HG03575 (cell line): ENCODE data around the gene DHX34.
"Not testable (repeated sequence)": the region's sequence is repeated elsewhere in the genome, so short reads cannot be mapped to it uniquely, and the experiment has no call there.

Source experiments
- ATAC-seq: cut with Tn5 transposase; IDR thresholded peaks from one replicate; pipeline ENCODE4 v1.9.1; 2021; ENCODE audit not compliant: unreplicated experiment, insufficient number of reproducible peaks, low FRiP score; ENCODE audit errors: extremely low read depth

DHX34 gene

DNA sequence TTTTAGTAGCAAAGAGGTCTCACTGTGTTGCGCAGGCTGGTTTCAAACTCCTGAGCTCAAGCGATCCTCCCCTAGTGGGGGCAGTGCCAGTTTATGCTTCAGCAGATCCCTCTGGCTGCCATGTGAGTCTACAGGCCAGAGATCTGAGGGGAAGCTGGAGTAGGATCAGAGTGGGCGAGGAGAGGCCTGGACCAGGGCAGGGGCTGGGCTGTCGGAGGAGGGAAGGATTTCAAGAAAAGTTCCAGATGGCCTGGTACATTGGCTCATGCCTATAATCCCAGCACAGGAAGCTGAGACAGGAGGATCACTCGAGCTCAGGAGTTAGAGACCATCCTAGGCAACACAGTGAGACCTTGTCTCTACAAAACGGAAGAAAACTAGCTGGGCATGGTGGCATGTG is 9.8 kb downstream of the DHX34 start:
- ATAC-seq: no peak

DNA sequence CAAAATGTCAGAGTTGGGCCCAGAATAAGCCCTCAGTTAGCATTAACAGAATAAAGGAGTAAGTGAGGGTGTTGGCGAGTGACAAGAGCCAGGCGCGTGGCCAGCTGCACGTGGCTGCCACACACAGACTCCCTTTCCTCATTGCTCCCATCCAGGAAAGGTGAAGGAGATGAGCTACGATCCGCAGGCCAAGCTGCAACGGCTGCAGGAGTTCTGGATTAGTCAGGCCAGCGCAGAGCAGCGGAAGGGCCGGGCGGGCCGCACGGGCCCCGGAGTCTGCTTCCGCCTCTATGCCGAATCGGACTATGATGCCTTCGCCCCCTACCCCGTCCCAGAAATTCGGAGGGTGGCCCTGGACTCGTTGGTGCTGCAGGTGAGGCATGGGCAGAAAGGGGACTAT is 13.2 kb downstream of the DHX34 start:
- no peak for ATAC-seq

- no peak for ATAC-seq
Observed at GRCh38 chr19:47363758-47364531, 14.8 kb downstream of the DHX34 start.

DNA sequence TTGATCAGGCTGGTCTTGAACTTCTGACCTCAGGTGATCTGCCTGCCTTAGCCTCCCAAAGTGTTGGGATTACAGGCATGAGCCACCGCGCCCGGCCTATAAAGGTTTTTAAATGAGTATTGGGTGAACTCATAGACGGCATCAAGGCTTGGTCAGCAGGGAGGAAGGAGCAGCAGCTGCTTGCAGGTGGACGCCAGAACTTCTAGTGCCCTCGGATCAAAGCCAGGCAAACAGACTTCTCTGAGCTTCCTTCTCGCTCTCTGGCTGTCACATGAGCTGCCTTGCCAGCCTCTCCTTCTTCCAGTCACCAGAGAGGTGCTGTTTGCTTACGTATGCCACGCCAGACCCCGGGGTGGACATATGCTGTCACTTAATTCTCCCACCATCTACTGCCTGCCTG is 16.3 kb downstream of the DHX34 start:
- not testable (repeated sequence) for ATAC-seq

GRCh38 chr19:47370045-47370611 is 21.0 kb downstream of the DHX34 start:
- no peak for ATAC-seq

DNA sequence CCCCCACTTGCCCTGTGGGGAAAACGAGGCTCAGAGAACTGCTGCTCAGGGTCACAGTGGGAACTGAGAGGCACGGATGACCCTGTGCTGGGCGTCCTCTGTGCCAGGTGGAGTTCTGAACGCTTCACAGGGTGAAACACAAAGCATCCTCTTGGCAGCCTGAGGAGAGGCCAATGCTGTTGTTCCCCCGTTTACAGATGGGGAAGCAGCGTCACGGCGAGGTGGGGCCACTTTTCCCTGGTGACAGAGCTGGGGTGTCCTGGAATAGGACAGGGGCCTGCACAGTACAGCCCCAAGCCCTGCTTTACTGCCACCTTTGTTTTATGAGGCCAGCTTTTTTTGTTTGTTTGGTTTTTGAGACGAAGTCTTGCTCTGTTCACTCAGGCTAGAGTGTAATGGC is 22.1 kb downstream of the DHX34 start:
- no peak for ATAC-seq

GRCh38 chr19:47372603-47373002 is 23.5 kb downstream of the DHX34 start:
- ATAC-seq: no peak

- ATAC-seq: no peak
Observed at GRCh38 chr19:47373246-47374240, 24.4 kb downstream of the DHX34 start.

DNA sequence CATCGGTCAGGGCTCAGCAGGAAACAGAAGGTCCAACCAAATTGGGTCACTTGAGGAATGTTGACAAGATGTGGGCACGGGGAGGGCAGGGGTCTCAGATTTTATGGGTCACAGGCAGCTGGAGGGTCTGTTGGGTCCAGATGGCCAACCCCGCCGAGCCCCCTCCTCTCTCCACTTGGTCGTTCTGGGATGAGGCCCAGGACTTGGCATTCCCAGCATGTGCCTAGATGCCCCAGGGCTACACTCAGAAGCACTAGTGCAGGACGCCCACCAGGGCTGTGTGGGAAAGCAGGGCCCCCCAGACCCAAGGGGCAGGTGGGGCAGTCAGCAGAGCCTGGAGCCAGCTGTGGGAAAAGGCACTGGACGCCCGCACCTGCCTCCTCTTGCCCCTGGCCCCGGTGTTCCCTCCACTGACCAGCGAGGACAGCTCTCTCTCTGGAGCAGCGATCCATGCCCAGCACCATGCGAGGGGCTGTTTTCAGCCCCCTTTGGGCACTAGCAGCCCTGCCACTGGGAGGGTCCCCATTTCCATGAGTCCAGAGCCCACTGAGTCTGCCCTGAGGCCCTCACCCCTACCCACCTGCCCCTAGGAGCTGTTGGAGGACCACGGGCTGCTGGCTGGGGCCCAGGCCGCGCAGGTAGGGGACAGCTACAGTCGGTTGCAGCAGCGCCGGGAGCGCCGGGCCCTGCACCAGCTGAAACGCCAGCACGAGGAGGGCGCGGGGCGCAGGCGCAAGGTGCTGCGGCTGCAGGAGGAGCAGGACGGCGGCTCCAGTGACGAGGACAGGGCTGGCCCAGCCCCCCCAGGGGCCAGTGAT is 26.0 kb downstream of the DHX34 start:
- no peak for ATAC-seq

- no peak for ATAC-seq
Observed at GRCh38 chr19:47375694-47376588, 26.8 kb downstream of the DHX34 start.

- no peak for ATAC-seq
Observed at GRCh38 chr19:47376589-47377144, 27.6 kb downstream of the DHX34 start.

DNA sequence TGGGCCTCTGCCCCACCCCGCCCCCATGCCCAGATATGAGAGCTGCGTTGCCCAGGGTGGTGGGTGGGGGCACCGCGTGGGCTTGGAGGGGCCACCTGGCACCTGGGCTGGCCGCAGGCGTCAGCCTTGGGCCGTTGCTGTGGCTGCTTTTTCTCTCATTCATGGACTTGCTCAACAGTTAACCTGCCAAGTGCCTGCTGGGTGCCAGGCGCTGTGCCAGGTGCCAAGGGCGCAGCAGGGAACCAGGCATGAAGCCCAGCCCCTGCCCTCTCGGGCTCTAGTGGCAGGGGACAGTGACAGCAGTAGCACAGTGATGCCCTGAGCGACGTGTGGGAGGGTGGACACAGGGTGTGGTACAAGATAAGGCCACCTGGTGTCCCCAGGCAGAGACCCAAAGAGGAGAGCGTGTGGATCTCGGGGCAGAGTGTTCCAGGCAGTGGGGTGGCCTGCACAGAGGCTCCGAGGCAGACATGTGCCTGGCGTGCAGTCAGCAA is 28.1 kb downstream of the DHX34 start:
- no peak for ATAC-seq

- no peak for ATAC-seq
Observed at GRCh38 chr19:47377801-47378200, 28.7 kb downstream of the DHX34 start.

GRCh38 chr19:47378246-47378645 is 29.1 kb downstream of the DHX34 start:
- ATAC-seq: no peak

GRCh38 chr19:47379381-47379938 is 30.3 kb downstream of the DHX34 start:
- no peak for ATAC-seq

- no peak for ATAC-seq
Observed at GRCh38 chr19:47380559-47380958, 31.4 kb downstream of the DHX34 start.

GRCh38 chr19:47381121-47381520 is 32.0 kb downstream of the DHX34 start:
- ATAC-seq: no peak
